Lower leg skin (tissue), 4 donors: ENCODE data around the gene GMEB2. TPM values are rescaled to one million over a fixed set of nuclear protein-coding genes. Genes with fewer than 3 reads are reported as not detected.
"Not testable (repeated sequence)": the region's sequence is repeated elsewhere in the genome, so short reads cannot be mapped to it uniquely, and the experiment has no call there.

Source experiments
- DNase-seq, 2 donors: peaks; one replicate each; pipeline ENCODE4 v3.0.0-alpha.2; 2019; ENCODE audit warnings: low spot score in 2 of 2
- H3K4me3 ChIP-seq: fragments of 200-600 bp; sonication (generic); 2 replicates; pipeline ENCODE4 v1.5.1; 2017; ENCODE audit warnings: mild to moderate bottlenecking, low read depth; ENCODE audit not compliant: poor library complexity, severe bottlenecking
- POLR2A ChIP-seq, 2 donors: fragments of 450-650 bp; IDR thresholded peaks; one replicate each; pipeline ENCODE4 v1.6.1; 2016 to 2017; ENCODE audit warnings: antibody characterized with exemption in 2 of 2, mild to moderate bottlenecking in 1 of 2, moderate library complexity in 1 of 2
- WGBS, 2 donors: methylation state at CpG; one replicate each; pipeline ENCODE4 v1.1.5; 2018; 5-methylcytosine and 5-hydroxymethylcytosine counted together
- intact Hi-C: fragments of 100-400 bp; cut with DNase I; formaldehyde crosslinking; loops from one replicate; pipeline ENCODE4 v1.15.0; 2023; ENCODE audit warnings: low total_unique reads
- total RNA-seq, 4 donors: library from RNA; depleted of rRNA; stranded (reverse); fragments of >200 nt; gene quantifications; one replicate each; pipeline ENCODE4 v1.1.0, GENCODE V29; 2016
- TF ChIP-seq, protein P1 (sequence below), 3 donors: fragments of 450-650 bp; IDR thresholded peaks; one replicate each; pipeline ENCODE4 v1.5.1; 2016; ENCODE audit warnings: antibody characterized with exemption in 3 of 3, mild to moderate bottlenecking in 3 of 3, moderate library complexity in 2 of 3

Gene GMEB2
- total RNA-seq, 4 donors from 2014 or later: 11.9 to 18.3 (median 13.7) TPM

DNA sequence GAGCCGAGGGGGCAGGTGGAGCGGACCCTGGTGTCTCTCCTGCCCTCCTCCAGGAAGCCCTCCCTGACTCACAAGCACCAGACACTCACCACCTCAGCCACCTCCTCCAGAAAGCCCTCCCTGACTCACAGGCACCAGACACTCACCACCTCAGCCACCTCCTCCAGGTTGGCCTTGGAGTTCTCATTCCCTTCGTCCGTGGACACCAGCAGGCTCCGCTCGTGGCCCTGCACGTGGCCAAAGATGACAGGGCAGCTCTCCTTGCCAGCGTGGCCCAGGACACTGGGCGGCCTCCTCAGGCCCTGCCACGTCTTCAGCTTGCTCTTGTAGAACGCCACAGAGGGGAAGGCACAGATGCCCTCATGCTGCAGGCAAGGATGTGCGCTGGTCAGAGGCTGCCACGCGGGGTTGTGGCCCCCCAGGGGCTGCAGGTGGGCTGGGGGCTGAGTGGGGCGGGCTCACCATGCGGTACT, 66.5 kb downstream of the GMEB2 start:
- DNase-seq: no peak
- TF ChIP-seq, protein P1, sequence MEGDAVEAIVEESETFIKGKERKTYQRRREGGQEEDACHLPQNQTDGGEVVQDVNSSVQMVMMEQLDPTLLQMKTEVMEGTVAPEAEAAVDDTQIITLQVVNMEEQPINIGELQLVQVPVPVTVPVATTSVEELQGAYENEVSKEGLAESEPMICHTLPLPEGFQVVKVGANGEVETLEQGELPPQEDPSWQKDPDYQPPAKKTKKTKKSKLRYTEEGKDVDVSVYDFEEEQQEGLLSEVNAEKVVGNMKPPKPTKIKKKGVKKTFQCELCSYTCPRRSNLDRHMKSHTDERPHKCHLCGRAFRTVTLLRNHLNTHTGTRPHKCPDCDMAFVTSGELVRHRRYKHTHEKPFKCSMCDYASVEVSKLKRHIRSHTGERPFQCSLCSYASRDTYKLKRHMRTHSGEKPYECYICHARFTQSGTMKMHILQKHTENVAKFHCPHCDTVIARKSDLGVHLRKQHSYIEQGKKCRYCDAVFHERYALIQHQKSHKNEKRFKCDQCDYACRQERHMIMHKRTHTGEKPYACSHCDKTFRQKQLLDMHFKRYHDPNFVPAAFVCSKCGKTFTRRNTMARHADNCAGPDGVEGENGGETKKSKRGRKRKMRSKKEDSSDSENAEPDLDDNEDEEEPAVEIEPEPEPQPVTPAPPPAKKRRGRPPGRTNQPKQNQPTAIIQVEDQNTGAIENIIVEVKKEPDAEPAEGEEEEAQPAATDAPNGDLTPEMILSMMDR (IDR thresholded peaks at IDR 0.05): no peak
- no peak for TF ChIP-seq POLR2A (IDR thresholded peaks at IDR 0.05)

DNA sequence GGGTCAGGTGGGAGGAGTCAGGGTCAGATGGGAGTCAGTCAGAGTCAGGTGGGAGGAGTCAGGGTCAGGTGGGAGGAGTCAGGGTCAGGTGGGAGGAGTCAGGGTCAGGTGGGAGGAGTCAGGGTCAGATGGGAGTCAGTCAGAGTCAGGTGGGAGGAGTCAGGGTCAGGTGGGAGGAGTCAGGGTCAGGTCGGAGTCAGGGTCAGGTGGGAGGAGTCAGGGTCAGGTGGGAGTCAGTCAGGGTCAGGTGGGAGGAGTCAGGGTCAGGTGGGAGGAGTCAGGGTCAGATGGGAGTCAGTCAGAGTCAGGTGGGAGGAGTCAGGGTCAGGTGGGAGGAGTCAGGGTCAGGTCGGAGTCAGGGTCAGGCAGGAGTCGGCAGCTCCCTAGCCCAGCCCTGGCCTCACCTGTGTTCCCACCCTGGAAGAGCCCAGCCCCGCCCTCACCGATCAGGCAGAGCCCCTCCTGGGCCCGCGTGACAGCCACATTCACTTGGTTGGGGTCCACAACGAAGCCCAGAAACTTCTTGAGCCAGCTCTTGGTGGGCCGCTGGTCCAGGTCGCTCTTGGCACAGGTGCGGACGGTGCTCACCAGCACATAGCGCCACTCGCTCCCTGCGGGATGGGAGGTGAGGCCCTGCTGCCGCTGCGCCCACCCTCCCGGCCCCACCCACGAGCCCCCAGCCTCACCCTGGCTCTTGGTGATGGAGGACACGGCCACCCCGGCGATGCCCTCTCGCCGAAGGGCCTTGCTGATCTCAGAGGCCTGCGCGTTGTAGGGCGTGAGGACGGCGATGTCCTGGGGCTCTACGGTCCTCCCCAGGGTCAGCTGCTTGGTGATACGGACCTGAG, 67.2 kb downstream of the GMEB2 start:
- DNase-seq, H3K4me3 ChIP-seq, intact Hi-C loops: not testable (repeated sequence)
- WGBS, 2 donors: 92 to 97% methylated on average over 17 to 31 of the region's 31 CpGs

More for the DNA sequence above, 66.5 kb downstream of the GMEB2 start:
- no peak overlapping the region for H3K4me3 ChIP-seq
- 97 to 98% methylated on average over 16 of the region's 16 CpGs for WGBS, 2 donors
- intact Hi-C loops: no loop called here

DNA sequence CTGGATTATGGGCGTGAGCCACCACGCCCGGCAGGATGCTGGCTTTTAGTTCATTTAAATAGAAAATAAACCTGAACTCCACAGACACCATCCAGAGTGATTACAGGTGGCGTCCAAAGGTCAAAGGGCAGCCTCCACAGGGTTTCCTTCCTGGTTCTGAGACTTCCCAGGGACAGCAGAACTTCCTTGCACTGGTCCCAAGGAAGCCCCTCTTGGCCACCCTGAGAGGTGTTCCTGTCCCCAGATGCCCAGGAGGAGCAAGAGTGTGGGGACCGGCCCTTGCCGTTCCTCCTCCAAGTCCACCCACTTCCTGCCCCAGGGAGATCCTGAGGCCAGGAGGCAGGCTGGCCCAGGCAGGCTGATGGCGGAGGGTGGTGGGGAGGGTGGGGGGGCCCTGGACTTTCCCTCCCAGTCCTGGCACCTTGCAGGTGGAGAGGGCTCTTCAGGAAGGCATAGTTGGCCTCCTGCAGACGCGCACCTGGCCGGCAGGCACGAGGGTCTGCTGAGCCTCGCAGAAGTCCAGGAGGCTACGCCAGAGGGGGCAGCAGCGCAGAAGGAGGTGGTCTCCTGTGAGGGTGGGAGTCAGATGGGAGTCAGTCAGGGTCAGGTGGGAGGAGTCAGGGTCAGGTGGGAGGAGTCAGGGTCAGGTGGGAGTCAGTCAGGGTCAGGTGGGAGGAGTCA, 68.0 kb downstream of the GMEB2 start:
- no peak overlapping the region for H3K4me3 ChIP-seq
- intact Hi-C loops: no loop called here
- TF ChIP-seq POLR2A (IDR thresholded peaks at IDR 0.05): no peak
- TF ChIP-seq, protein P1 (IDR thresholded peaks at IDR 0.05): no peak
- 92 to 96% methylated on average over 14 of the region's 14 CpGs for WGBS, 2 donors
- DNase-seq: no peak

DNA sequence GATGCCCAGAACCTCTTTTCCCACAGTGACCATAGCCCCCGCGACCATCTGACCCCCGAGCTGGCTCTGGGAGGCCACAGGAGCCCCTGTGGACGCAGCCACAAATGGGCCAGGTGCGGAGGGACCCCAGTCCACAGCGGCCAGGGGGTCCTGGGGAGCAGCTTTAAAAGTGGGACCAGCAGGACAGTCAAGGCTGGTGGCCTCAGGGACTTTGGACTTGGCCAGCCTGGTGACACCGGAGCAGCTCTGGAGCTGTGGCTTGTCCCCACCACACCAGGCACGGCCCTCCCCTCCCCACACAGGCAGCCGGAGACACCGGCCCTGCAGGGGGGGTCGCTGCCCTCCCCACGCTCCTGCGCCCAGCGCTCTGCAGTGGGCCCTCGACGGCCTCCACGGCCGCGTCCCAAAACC, 69.4 kb downstream of the GMEB2 start:
- 91 to 92% methylated on average over 19 of the region's 19 CpGs for WGBS, 2 donors
- no peak overlapping the region for H3K4me3 ChIP-seq
- TF ChIP-seq, protein P1 (IDR thresholded peaks at IDR 0.05): no peak
- TF ChIP-seq POLR2A (IDR thresholded peaks at IDR 0.05): no peak
- intact Hi-C loops: no loop called here
- no peak for DNase-seq

DNA sequence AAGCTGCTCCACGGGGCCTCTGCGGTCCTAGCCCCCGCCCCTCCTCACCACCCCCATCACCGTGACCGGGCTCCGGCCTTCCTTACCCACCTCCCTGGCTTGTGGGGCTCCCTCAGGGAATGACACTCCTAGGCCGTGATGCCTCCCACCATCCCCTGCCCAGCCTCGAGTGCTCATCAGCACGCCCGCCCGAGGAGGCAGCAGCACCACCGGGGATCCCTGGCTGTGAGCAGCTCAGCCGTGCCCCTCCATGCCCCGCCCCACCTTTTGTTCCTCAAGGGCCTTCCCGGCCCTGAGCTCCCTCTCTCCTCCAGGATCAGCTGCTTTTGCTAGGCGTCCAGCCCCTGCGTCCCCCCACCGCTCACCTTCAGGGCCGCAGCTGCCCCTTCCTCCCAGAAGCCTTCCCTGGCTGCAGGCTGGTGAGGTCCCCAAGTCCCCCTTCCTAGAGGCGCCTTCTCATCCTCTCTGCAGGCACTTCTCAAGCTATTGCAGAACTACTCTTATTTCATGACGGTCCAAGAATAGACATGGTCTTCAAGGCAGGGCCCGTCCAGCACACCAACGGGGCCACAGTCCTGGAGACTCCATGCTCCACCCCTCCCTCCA, 69.9 kb downstream of the GMEB2 start:
- 76 to 78% methylated on average over 23 of the region's 23 CpGs for WGBS, 2 donors
- TF ChIP-seq, protein P1 (IDR thresholded peaks at IDR 0.05): no peak
- no peak for TF ChIP-seq POLR2A (IDR thresholded peaks at IDR 0.05)
- no peak for DNase-seq
- no peak overlapping the region for H3K4me3 ChIP-seq
- intact Hi-C loops: no loop called here
